GM04504 (cell line): Measurements from ENCODE around the gene TMCC2.

Experiments
- DNase-seq: peaks from one replicate; pipeline ENCODE4 v3.0.0-alpha.2; 2012; ENCODE audit warnings: low read depth

Gene TMCC2

GRCh38 chr1:205260948-205261732, 33.4 kb downstream of the TMCC2 start:
- DNase-seq = no peak

GRCh38 chr1:205261946-205262691, 34.4 kb downstream of the TMCC2 start:
- no peak for DNase-seq

GRCh38 chr1:205262731-205263171, 35.0 kb downstream of the TMCC2 start:
- DNase-seq = no peak

GRCh38 chr1:205263580-205264190, 35.9 kb downstream of the TMCC2 start:
- no peak for DNase-seq

- no peak for DNase-seq
Observed at GRCh38 chr1:205266611-205267305, 39.0 kb downstream of the TMCC2 start.

GRCh38 chr1:205267306-205267902, 39.7 kb downstream of the TMCC2 start:
- no peak for DNase-seq

GRCh38 chr1:205268846-205269680, 41.3 kb downstream of the TMCC2 start:
- DNase-seq = no peak

GRCh38 chr1:205269711-205270110, 42.0 kb downstream of the TMCC2 start:
- DNase-seq = no peak

- DNase-seq = no peak
Observed at GRCh38 chr1:205270271-205270670, 42.5 kb downstream of the TMCC2 start.

GRCh38 chr1:205270764-205271163, 43.0 kb downstream of the TMCC2 start:
- no peak for DNase-seq

- no peak for DNase-seq
Observed at GRCh38 chr1:205271277-205271676, 43.5 kb downstream of the TMCC2 start.

- no peak for DNase-seq
Observed at GRCh38 chr1:205271745-205272144, 44.0 kb downstream of the TMCC2 start.

GRCh38 chr1:205272536-205272935, 44.8 kb downstream of the TMCC2 start:
- DNase-seq = no peak

GRCh38 chr1:205273551-205273982, 45.8 kb downstream of the TMCC2 start:
- no peak for DNase-seq

GRCh38 chr1:205274041-205274691, 46.4 kb downstream of the TMCC2 start:
- no peak for DNase-seq

- no peak for DNase-seq
Observed at GRCh38 chr1:205275133-205275532, 47.4 kb downstream of the TMCC2 start.

- no peak for DNase-seq
Observed at GRCh38 chr1:205275916-205276688, 48.4 kb downstream of the TMCC2 start.

- no peak for DNase-seq
Observed at GRCh38 chr1:205276689-205277065, 48.9 kb downstream of the TMCC2 start.

- DNase-seq = no peak
Observed at GRCh38 chr1:205279986-205280385, 52.2 kb downstream of the TMCC2 start.
